GM21447 (cell line): ENCODE measurements around the gene LRRC4C.
A peak's percentile ranks its signal among the peaks of the same experiment; 100 is the strongest.

Experiments used
- ATAC-seq: cut with Tn5 transposase; IDR thresholded peaks from one replicate; pipeline ENCODE4 v1.9.1; 2021; ENCODE audit not compliant: unreplicated experiment

The LRRC4C gene

GRCh38 chr11:40306938-40307548 lies 1152.4 kb downstream of the LRRC4C start:
- ATAC-seq, result no peak

GRCh38 chr11:40302669-40303068 lies 1156.8 kb downstream of the LRRC4C start:
- ATAC-seq, result no peak

GRCh38 chr11:40295466-40295865 lies 1164.0 kb downstream of the LRRC4C start:
- no peak for ATAC-seq

- ATAC-seq, result no peak
Measured at GRCh38 chr11:40294741-40295140, 1164.7 kb downstream of the LRRC4C start.

GRCh38 chr11:40294349-40294735 lies 1165.1 kb downstream of the LRRC4C start:
- ATAC-seq, result no peak

- peak; percentile 83 for ATAC-seq
Measured at GRCh38 chr11:40293655-40294348, 1165.7 kb downstream of the LRRC4C start.

- ATAC-seq, result no peak
Measured at GRCh38 chr11:40292721-40293508, 1166.5 kb downstream of the LRRC4C start.

GRCh38 chr11:40291741-40292140 lies 1167.7 kb downstream of the LRRC4C start:
- no peak for ATAC-seq

- no peak for ATAC-seq
Measured at GRCh38 chr11:40291329-40291728, 1168.1 kb downstream of the LRRC4C start.

GRCh38 chr11:40290171-40290631 lies 1169.3 kb downstream of the LRRC4C start:
- no peak for ATAC-seq

GRCh38 chr11:40289370-40289769 lies 1170.1 kb downstream of the LRRC4C start:
- ATAC-seq, result no peak

GRCh38 chr11:40287916-40288803 lies 1171.3 kb downstream of the LRRC4C start:
- ATAC-seq, result no peak

GRCh38 chr11:40286137-40286536 lies 1173.3 kb downstream of the LRRC4C start:
- ATAC-seq, result no peak

- no peak for ATAC-seq
Measured at GRCh38 chr11:40285558-40285957, 1173.9 kb downstream of the LRRC4C start.

- ATAC-seq, result no peak
Measured at GRCh38 chr11:40281052-40281580, 1178.3 kb downstream of the LRRC4C start.

GRCh38 chr11:40280159-40281051 lies 1179.0 kb downstream of the LRRC4C start:
- no peak for ATAC-seq

GRCh38 chr11:40276960-40277359 lies 1182.5 kb downstream of the LRRC4C start:
- no peak for ATAC-seq

GRCh38 chr11:40274017-40274416 lies 1185.4 kb downstream of the LRRC4C start:
- no peak for ATAC-seq

GRCh38 chr11:40273192-40273732 lies 1186.2 kb downstream of the LRRC4C start:
- ATAC-seq, result no peak
